LNCAP (cell line): Measurements from ENCODE around the gene GJA5.

ENCODE experiments used
- TF ChIP-seq, protein P1 (sequence below): fragments of 450-650 bp; IDR thresholded peaks from 2 replicates; pipeline ENCODE4 v1.5.1; 2017; ENCODE audit warnings: mild to moderate bottlenecking

GJA5 gene

DNA sequence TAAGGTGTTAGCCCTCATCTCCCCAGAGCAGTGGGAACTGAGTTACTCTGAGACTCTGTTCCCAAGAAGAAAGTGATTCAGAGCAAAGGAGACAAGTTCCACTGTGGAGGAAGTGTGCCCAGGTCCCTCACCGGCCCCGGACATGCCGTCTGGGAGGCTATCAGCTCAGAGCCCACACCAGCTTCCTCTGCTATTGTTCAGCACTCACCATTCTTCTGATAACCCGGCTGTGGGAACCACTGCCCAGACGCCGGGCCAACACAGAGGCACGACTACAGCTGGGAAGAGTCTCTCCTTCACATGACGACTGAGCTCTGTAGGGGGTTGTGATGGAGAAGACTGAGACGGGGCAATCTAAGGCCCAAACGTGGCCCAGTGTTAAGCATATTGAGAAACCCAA is 34.2 kb upstream of the GJA5 start:
- TF ChIP-seq, protein P1, sequence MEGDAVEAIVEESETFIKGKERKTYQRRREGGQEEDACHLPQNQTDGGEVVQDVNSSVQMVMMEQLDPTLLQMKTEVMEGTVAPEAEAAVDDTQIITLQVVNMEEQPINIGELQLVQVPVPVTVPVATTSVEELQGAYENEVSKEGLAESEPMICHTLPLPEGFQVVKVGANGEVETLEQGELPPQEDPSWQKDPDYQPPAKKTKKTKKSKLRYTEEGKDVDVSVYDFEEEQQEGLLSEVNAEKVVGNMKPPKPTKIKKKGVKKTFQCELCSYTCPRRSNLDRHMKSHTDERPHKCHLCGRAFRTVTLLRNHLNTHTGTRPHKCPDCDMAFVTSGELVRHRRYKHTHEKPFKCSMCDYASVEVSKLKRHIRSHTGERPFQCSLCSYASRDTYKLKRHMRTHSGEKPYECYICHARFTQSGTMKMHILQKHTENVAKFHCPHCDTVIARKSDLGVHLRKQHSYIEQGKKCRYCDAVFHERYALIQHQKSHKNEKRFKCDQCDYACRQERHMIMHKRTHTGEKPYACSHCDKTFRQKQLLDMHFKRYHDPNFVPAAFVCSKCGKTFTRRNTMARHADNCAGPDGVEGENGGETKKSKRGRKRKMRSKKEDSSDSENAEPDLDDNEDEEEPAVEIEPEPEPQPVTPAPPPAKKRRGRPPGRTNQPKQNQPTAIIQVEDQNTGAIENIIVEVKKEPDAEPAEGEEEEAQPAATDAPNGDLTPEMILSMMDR, result no peak

GRCh38 chr1:147791876-147792275 is 31.5 kb upstream of the GJA5 start:
- TF ChIP-seq, protein P1, result no peak

GRCh38 chr1:147787765-147788164 is 27.4 kb upstream of the GJA5 start:
- TF ChIP-seq, protein P1, result no peak

GRCh38 chr1:147786536-147786935 is 26.1 kb upstream of the GJA5 start:
- TF ChIP-seq, protein P1, result no peak

DNA sequence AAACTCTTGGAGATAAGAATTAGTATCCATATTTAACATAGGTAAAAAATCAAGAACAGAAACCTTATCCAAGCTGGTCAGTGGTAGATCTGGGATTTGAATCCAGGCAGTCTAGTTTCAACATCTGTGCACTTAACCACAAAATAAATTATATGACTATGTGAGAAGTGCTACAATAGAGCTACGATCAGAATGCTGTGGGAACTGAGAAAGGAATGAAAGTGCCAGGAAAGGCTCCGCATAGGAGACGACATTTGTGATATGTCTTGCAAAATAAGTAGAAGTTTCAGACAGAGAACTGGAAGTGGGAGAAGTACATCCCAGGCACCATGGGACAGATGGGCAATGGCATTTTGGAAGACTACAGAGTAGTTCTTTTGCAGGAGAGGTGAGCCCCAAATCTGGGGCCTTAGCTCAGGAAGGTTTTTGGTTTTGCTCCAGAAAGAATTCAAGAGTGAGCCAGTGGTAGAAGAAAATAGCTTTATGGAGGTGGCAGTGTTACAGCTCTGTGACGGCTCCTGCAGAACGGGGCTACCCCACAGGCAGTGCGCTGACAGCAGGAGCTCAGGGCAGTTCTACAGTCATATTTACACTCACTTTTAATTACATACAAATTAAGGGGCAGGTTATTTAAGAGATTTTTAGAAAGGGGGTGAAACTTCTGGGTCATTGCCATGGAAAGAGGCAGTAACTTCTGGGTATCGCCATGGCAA is 25.5 kb upstream of the GJA5 start:
- TF ChIP-seq, protein P1, result no peak

GRCh38 chr1:147784941-147785340 is 24.5 kb upstream of the GJA5 start:
- TF ChIP-seq, protein P1, result no peak

- TF ChIP-seq, protein P1, result no peak
Observed at GRCh38 chr1:147781056-147781471, 20.7 kb upstream of the GJA5 start.

GRCh38 chr1:147777694-147778093 is 17.3 kb upstream of the GJA5 start:
- TF ChIP-seq, protein P1, result no peak
